Breast epithelium (tissue), 3 donors: ENCODE measurements around the gene DAPK1.

ENCODE experiments used
- POLR2AphosphoS5 ChIP-seq, 3 donors: sonication (generic); formaldehyde crosslinking; IDR thresholded peaks; one replicate each; pipeline ENCODE4 v1.6.1; 2017; ENCODE audit warnings: antibody characterized with exemption in 3 of 3
- TF ChIP-seq, protein P1 (sequence below), 3 donors: fragments of 450-650 bp; IDR thresholded peaks; one replicate each; pipeline ENCODE4 v1.5.1; 2016 to 2017; ENCODE audit warnings: antibody characterized with exemption in 3 of 3, mild to moderate bottlenecking in 3 of 3, moderate library complexity in 3 of 3

DNA sequence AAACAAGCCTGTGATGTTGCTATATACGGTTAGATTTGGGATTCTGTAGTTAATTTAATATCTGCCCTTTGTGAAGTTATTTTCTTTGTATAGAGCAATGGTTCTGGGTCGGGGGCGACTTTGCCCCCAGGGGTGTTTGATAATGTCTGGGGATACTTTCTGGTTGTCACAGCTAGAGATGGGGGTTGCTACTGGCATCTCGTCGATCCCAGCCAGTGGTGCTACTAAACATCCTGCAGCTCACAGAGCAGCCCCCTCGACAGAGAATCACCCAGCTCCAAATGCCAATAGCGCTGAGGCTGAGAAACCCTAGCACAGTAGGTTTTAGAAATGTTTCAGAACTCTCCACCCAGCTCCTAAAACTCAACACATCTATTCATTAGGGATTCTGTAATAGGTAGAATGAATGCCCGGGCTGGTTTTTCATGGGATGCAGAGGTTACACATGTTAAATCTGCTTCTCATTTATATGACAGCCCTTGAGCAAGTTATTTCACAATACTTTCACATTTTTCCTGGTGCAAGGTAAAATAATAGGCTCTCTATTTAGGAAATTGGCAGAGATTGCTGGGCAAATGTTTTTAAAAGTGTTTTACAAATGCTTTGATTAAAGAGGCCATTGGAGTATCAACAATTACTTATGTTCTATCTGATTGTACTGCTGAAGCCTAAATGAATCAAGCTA lies 153.1 kb downstream of the DAPK1 start:
- TF ChIP-seq, protein P1, sequence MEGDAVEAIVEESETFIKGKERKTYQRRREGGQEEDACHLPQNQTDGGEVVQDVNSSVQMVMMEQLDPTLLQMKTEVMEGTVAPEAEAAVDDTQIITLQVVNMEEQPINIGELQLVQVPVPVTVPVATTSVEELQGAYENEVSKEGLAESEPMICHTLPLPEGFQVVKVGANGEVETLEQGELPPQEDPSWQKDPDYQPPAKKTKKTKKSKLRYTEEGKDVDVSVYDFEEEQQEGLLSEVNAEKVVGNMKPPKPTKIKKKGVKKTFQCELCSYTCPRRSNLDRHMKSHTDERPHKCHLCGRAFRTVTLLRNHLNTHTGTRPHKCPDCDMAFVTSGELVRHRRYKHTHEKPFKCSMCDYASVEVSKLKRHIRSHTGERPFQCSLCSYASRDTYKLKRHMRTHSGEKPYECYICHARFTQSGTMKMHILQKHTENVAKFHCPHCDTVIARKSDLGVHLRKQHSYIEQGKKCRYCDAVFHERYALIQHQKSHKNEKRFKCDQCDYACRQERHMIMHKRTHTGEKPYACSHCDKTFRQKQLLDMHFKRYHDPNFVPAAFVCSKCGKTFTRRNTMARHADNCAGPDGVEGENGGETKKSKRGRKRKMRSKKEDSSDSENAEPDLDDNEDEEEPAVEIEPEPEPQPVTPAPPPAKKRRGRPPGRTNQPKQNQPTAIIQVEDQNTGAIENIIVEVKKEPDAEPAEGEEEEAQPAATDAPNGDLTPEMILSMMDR (IDR thresholded peaks at IDR 0.05): no peak
- TF ChIP-seq POLR2AphosphoS5 (IDR thresholded peaks at IDR 0.05): no peak
